GM18951 (cell line): ENCODE data around the gene NINL.

Experiments used
- POLR2A ChIP-seq: IDR thresholded peaks from 4 replicates; pipeline ENCODE4 v1.6.1; 2011; ENCODE audit warnings: mild to moderate bottlenecking; ENCODE audit not compliant: insufficient read length, insufficient read depth; ENCODE audit errors: extremely low read depth
- in situ Hi-C: fragments of 300-500 bp; cut with MboI; formaldehyde crosslinking; loops from one replicate; pipeline ENCODE4 v1.12.0; 2022; ENCODE audit warnings: low sequenced_read_pairs, mixed read lengths, inconsistent platforms; ENCODE audit not compliant: unreplicated experiment

The NINL gene

GRCh38 chr20:25408170-25408547 lies 177.2 kb downstream of the NINL start:
- in situ Hi-C loops, result no loop called here
- TF ChIP-seq POLR2A, result no peak

DNA sequence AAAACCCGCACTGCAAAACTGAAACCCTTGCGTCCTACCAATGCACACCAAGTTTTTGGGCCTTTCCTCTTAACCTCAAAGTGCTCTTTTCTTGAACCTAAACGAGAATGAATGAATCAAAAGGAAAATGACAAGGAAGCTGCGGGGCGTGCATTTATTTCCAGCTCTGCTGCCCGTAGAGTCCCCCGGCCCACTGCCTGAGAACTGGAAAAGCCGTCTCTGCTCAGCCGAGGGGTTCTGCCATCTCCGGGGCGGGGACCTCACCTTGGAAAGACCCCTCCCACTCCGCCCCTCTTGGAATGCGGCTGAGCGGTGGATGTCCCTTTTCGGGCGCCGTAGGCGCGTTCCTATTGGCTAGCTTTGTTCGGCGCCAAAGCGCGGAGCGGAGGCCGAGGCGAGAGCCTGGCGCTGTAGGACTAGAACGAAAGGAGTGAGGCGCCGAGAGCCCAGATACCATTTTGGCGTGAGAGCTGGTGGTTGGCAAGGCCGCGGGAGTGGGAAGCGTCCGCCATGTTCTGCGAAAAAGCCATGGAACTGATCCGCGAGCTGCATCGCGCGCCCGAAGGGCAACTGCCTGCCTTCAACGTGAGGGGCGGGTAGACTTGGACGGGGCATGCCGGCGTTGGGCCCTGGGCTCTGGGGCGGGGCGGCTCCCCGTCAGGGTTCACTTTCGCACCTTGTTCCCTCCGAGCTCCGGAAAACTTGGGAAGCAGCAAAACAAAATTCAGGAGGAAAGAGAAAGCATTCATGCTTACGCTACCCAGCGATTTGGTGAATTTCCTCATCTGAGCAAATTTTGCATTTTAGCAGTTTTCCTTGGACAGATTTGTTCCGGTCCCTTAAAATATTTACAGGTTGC lies 177.8 kb downstream of the NINL start, which contains the start of gene GINS1:
TSS of gene GINS1 (plus strand) at position 363 of the 859 bp plus-strand sequence. CDS start at position 511, 148 bp downstream.
- peak; percentile 84 for TF ChIP-seq POLR2A
- in situ Hi-C loops, result no loop called here
